Pulmonary artery endothelial cell (primary cell): ENCODE data around the gene OSMR. TPM values are rescaled to one million over a fixed set of nuclear protein-coding genes. Genes with fewer than 3 reads are reported as not detected.
"Not testable (repeated sequence)": the region's sequence is repeated elsewhere in the genome, so short reads cannot be mapped to it uniquely, and the experiment has no call there.

ENCODE experiments used
- DNase-seq: peaks from one replicate; pipeline ENCODE4 v3.0.0-alpha.2; 2011; ENCODE audit warnings: low read depth, low spot score
- total RNA-seq: library from RNA; depleted of rRNA; stranded (reverse); fragments of >200 nt; gene quantifications from 2 replicates; pipeline ENCODE4 v1.2.3, GENCODE V29; 2014

The OSMR gene
- total RNA-seq, 1 donor from 2014 or later = 17.0 TPM

- DNase-seq = no peak
Observed at GRCh38 chr5:38830521-38831051, 15.2 kb upstream of the OSMR start.

- no peak for DNase-seq
Observed at GRCh38 chr5:38831117-38831516, 14.7 kb upstream of the OSMR start.

- no peak for DNase-seq
Observed at GRCh38 chr5:38831909-38832308, 13.9 kb upstream of the OSMR start.

- no peak for DNase-seq
Observed at GRCh38 chr5:38832810-38833209, 13.0 kb upstream of the OSMR start.

GRCh38 chr5:38835887-38836286 is 9.9 kb upstream of the OSMR start:
- DNase-seq = no peak

GRCh38 chr5:38837416-38837815 is 8.4 kb upstream of the OSMR start:
- no peak for DNase-seq

- no peak for DNase-seq
Observed at GRCh38 chr5:38837932-38838331, 7.9 kb upstream of the OSMR start.

GRCh38 chr5:38843665-38844064 is 2.1 kb upstream of the OSMR start:
- DNase-seq = no peak

GRCh38 chr5:38846379-38847011 is 683 bp downstream of the OSMR start:
- DNase-seq = no peak

- no peak for DNase-seq
Observed at GRCh38 chr5:38847559-38848347, 1.9 kb downstream of the OSMR start.

GRCh38 chr5:38848637-38849036 is 2.8 kb downstream of the OSMR start:
- DNase-seq = no peak

- DNase-seq = not testable (repeated sequence)
Observed at GRCh38 chr5:38851640-38852039, 5.8 kb downstream of the OSMR start.

GRCh38 chr5:38853753-38854470 is 8.1 kb downstream of the OSMR start:
- DNase-seq = no peak

- no peak for DNase-seq
Observed at GRCh38 chr5:38854907-38855306, 9.1 kb downstream of the OSMR start.

- DNase-seq = no peak
Observed at GRCh38 chr5:38856660-38857059, 10.8 kb downstream of the OSMR start.

- no peak for DNase-seq
Observed at GRCh38 chr5:38858839-38859238, 13.0 kb downstream of the OSMR start.

GRCh38 chr5:38861986-38862770 is 16.4 kb downstream of the OSMR start:
- not testable (repeated sequence) for DNase-seq

- no peak for DNase-seq
Observed at GRCh38 chr5:38866362-38867031, 20.7 kb downstream of the OSMR start.

- no peak for DNase-seq
Observed at GRCh38 chr5:38867032-38867398, 21.2 kb downstream of the OSMR start.

- DNase-seq = no peak
Observed at GRCh38 chr5:38867416-38867815, 21.6 kb downstream of the OSMR start.

- no peak for DNase-seq
Observed at GRCh38 chr5:38870595-38870994, 24.8 kb downstream of the OSMR start.
